Heart right ventricle (tissue), 16 donors: Measurements from ENCODE around the gene ANKMY2. TPM values are rescaled to one million over a fixed set of nuclear protein-coding genes. Genes with fewer than 3 reads are reported as not detected.
A peak's percentile ranks its signal among the peaks of the same experiment; 100 is the strongest.

Experiments
- ATAC-seq, 8 donors: fragments of 200-7000 bp; cut with Tn5 transposase; one replicate each; pipeline ENCODE4 v1.9.1; 2020; ENCODE audit warnings: mild to moderate bottlenecking in 8 of 8, moderate library complexity in 8 of 8, moderate number of reproducible peaks in 1 of 8
- DNase-seq, 2 donors: peaks; one replicate each; pipeline ENCODE4 v3.0.0-alpha.2; 2020
- H3K27ac ChIP-seq, 10 donors: fragments of 200-600 bp; sonication (generic) in 2 of 10; one replicate each; pipeline versions ENCODE4 v1.5.0 to v1.8.0; 2020 to 2022; ENCODE audit warnings: mild to moderate bottlenecking in 3 of 10
- H3K27me3 ChIP-seq, 7 donors: fragments of 200-600 bp; one replicate each; pipeline ENCODE4 v1.8.0; 2021 to 2022; ENCODE audit warnings: mild to moderate bottlenecking in 2 of 7
- H3K36me3 ChIP-seq, 9 donors: fragments of 200-600 bp; sonication (generic) in 1 of 9; one replicate each; pipeline versions ENCODE4 v1.5.0 to v1.8.0; 2020 to 2022; ENCODE audit warnings: mild to moderate bottlenecking in 2 of 9
- H3K4me1 ChIP-seq, 9 donors: fragments of 200-600 bp; sonication (generic) in 1 of 9; one replicate each; pipeline versions ENCODE4 v1.5.0 to v1.8.0; 2020 to 2022; ENCODE audit warnings: mild to moderate bottlenecking in 4 of 9
- H3K4me3 ChIP-seq, 10 donors: fragments of 200-600 bp; sonication (generic) in 2 of 10; one replicate each; pipeline versions ENCODE4 v1.5.0 to v1.8.0; 2020 to 2022; ENCODE audit warnings: mild to moderate bottlenecking in 7 of 10, moderate library complexity in 2 of 10
- H3K9me3 ChIP-seq, 11 donors: fragments of 200-600 bp in 10 of 11; sonication (generic) in 2 of 11; one replicate each; pipeline versions ENCODE4 v1.5.0 to v1.8.0; 2013 to 2022; ENCODE audit warnings: mild to moderate bottlenecking in 2 of 11, control low read depth in 1 of 11, moderate library complexity in 1 of 11
- WGBS, 2 donors: extraction: QIAGEN DNeasy Blood & Tissue Kit; methylation state at CpG; one replicate each; pipeline ENCODE4 v1.1.7; 2013; ENCODE audit warnings: inconsistent platforms in 1 of 2; 5-methylcytosine and 5-hydroxymethylcytosine counted together
- intact Hi-C, 10 donors: fragments of 100-400 bp; cut with DNase I; formaldehyde crosslinking; loops; one replicate each; pipeline versions ENCODE4 v1.11.1 to v1.14.2; 2022
- polyA plus RNA-seq, 2 donors: library from polyadenylated mRNA; stranded (reverse); fragments of 200-250 nt; gene quantifications; one replicate each; pipeline ENCODE4 v1.2.3, GENCODE V29; 2013
- total RNA-seq, 10 donors: library from RNA; stranded (reverse); fragmentation: NEBNext Ultra II Directional in 3 of 10; extraction: Animal tissue kit (Norgen Biotek cat#: 25700) in 3 of 10; gene quantifications; one replicate each; pipeline versions ENCODE4 v1.2.1 to v1.2.4, GENCODE V29; 2021 to 2023
- TF ChIP-seq, protein P1 (sequence below), 9 donors: fragments of 200-600 bp; sonication (generic) in 2 of 9; IDR thresholded peaks; one replicate each; pipeline versions ENCODE4 v1.5.0 to v1.8.0; 2021 to 2022; ENCODE audit warnings: antibody characterized with exemption in 9 of 9, mild to moderate bottlenecking in 5 of 9, moderate library complexity in 1 of 9
- donor health status: Arrhythmogenic right ventricular cardiomyopathy.
- donor health status: ischemic (EF 13 %, LVEDD 7.1; RV severe dilation, severe dysfunction).
- donor health status: healthy with polysubstance abuse.
- donor health status: DM: no; HTN: yes; CAD: no.
- donor health status: DM: no; HTN: no; CAD: no.
- donor health status: ischemic (EF 25% LVEDD 6.9; RV normal size, moderate dysfunction).
- donor health status: ischemic (EF 25% LVEDD 5.7; RV mildly dilated, moderate dysfunction).
- donor health status: healthy.
- donor health status: DM: yes; HTN: yes; CAD: no.
- donor health status: Ischemic cardiomyopathy.
- donor health status: ischemic (EF 35%, LVEDD 5.7; RV mildly dilated, moderate dysfunction).
- donor health status: nonischemic (EF 11% LVEDD 7.7; RV severe dilation, severe dysfunction).
- donor health status: DM: yes; HTN: yes; CAD: no.
- donor health status: PGD.
- donor health status: ischemic (EF 29% LVEDD 5.4; RV normal size, mild dysfunction).
- donor health status: nonischemic (EF 23%, LVEDD 6.1; RV moderate dilation, normal function).

Gene ANKMY2
- total and polyA plus RNA-seq, 12 donors = 10.7 to 46.7 (median 32.8) TPM

DNA sequence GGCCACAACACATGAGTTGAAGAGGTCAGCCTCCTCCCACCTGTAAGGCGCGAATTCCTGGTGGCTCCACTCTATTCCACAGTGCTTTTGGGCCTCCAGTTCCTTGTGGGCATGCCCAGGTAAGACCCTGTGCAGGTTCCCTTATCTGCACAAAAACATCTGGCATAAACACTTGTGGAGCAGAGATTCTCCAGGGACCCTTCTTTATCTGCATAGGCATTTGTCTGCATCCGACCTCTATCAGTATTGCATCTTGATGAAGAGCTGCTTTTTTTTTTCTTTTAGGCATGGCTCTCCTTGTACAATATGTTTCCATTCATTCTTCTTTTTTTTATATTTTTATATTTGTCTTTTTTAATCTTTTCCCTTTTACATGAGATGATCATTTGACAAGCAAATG, 58.4 kb downstream of the ANKMY2 start:
- intact Hi-C loops = no loop called here
- H3K9me3 ChIP-seq = peaks cover 0 to 12% (median 0%) of the 10 kb centered on the region in 11 donors
- TF ChIP-seq, protein P1, sequence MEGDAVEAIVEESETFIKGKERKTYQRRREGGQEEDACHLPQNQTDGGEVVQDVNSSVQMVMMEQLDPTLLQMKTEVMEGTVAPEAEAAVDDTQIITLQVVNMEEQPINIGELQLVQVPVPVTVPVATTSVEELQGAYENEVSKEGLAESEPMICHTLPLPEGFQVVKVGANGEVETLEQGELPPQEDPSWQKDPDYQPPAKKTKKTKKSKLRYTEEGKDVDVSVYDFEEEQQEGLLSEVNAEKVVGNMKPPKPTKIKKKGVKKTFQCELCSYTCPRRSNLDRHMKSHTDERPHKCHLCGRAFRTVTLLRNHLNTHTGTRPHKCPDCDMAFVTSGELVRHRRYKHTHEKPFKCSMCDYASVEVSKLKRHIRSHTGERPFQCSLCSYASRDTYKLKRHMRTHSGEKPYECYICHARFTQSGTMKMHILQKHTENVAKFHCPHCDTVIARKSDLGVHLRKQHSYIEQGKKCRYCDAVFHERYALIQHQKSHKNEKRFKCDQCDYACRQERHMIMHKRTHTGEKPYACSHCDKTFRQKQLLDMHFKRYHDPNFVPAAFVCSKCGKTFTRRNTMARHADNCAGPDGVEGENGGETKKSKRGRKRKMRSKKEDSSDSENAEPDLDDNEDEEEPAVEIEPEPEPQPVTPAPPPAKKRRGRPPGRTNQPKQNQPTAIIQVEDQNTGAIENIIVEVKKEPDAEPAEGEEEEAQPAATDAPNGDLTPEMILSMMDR (IDR thresholded peaks at IDR 0.05) = no peak
- no peaks in the 10 kb centered on the region for H3K27me3 ChIP-seq
- 82 to 86% methylated on average over 3 of the region's 3 CpGs for WGBS, 2 donors
- H3K36me3 ChIP-seq = no peaks in the 10 kb centered on the region
- H3K4me1 ChIP-seq = peaks cover 0 to 18% (median 0%) of the 10 kb centered on the region in 9 donors
- no peak for ATAC-seq
- DNase-seq = no peak
- H3K27ac ChIP-seq = no peak overlapping the region
- H3K4me3 ChIP-seq = peak overlapping the region in 1 of 10 donors; percentile 26

DNA sequence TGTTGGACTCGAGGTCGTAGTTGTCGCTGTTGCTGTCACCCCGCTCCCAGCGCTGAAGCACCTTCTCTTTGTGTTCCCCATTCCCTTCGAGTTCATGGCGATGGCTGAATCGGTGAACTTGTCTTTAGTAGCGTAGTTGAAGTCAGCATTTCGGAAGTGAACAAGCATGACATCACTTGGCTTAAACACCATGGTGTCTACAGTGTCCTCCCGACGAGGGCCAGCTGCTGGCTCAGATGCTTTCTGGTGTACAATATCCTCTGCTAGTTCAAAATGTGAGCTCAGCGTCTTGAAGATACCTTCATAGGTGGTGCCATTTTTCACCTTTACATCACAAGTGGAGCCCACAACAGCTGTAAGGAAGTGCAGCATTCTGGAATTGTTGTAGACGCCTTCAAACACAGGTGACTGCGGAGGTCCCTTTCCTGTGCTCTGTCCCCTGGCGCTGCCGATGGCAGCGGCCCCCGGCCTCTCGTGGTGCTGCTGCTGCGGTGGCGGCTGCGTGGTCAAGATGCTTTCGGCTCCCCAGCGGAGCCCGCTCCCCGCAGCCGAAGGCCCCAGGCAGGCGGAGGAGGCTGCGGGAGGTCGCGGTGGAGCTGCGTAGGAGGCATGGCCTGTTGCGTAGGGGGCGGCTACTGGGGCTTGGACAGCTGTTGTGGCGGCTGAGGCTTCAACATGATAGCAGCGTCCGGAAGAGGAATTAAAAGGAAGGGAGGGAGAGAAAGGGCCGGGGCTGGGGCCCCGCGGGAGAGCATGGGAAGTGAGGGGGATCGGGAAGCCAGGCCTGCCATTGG, 59.3 kb downstream of the ANKMY2 start:
- Histone ChIP-seq H3K9me3 (peaks cover 0 to 12% (median 0%) of the 10 kb centered on the region in 11 donors), H3K4me1 (peaks cover 0 to 18% (median 0%) of the 10 kb centered on the region in 9 donors), H3K4me3 (peak overlapping the region in 5 of 10 donors; percentile 16 to 43 (median 35)), H3K36me3 (no peaks in the 10 kb centered on the region), H3K27ac (no peak overlapping the region), H3K27me3 (no peaks in the 10 kb centered on the region)
- TF ChIP-seq, protein P1 (IDR thresholded peaks at IDR 0.05) = no peak
- DNase-seq (peak; percentile 18 to 24), ATAC-seq (peak in 6 of 8 donors; percentile 35 to 68 (median 55))
- intact Hi-C loops = no loop called here
- WGBS, 2 donors = 53 to 67% methylated on average over 42 of the region's 42 CpGs

DNA sequence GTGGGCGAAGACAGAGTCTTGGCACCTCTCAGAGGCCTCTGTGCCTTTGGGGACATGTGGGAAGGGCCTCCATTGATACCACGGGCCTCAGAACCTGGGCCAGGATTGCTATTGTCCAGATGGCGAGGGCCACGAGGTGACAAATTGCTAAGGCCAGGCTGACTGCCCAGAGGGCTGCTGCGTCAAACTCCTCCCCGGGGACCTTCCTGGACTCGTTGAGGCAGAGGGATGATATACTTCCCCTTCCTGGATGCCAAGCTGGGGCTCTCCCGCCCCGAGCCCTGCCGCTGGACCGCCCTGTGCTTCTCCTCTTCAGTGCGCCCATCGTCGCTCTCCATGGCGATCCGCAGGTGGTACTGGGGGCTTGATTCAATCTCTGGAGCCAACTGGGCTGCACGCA, 60.0 kb downstream of the ANKMY2 start:
- Histone ChIP-seq H3K4me3 (no peak overlapping the region), H3K4me1 (peaks cover 0 to 18% (median 0%) of the 10 kb centered on the region in 9 donors), H3K27ac (no peak overlapping the region), H3K36me3 (no peaks in the 10 kb centered on the region), H3K27me3 (no peaks in the 10 kb centered on the region), H3K9me3 (peaks cover 0 to 12% (median 0%) of the 10 kb centered on the region in 11 donors)
- ATAC-seq = peak in 2 of 8 donors; percentile 22 to 55
- intact Hi-C loops = no loop called here
- TF ChIP-seq, protein P1 (IDR thresholded peaks at IDR 0.05) = no peak
- DNase-seq = peak in 1 of 2 donors; percentile 14
- WGBS, 2 donors = 92 to 94% methylated on average over 17 of the region's 17 CpGs

DNA sequence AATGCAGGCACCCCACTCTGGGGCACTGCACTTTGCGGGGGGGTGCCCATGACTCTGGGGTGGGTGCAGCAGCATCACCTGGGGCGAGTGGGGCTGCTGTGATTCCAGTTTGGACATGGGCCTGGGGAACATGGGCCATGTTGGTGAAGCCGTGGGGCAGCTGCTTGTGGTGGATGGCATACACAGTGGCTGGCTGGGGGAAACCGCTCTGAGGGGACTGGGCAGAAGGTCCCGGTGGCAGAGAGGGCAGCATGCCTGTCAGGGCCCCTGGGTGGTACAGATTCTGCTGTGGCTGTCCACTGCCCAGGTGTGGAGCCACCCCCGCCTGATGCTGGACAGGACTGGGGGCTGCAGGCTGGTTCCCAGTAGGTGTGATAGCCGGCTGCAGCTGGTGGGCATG, 61.7 kb downstream of the ANKMY2 start:
- Histone ChIP-seq H3K4me1 (peaks cover 0 to 11% (median 0%) of the 10 kb centered on the region in 9 donors), H3K27me3 (no peaks in the 10 kb centered on the region), H3K4me3 (no peak overlapping the region), H3K9me3 (peaks cover 0 to 12% (median 0%) of the 10 kb centered on the region in 11 donors), H3K36me3 (no peaks in the 10 kb centered on the region), H3K27ac (no peak overlapping the region)
- no peak for DNase-seq
- TF ChIP-seq, protein P1 (IDR thresholded peaks at IDR 0.05) = no peak
- ATAC-seq = peak in 1 of 8 donors; percentile 12
- WGBS, 2 donors = 97 to 100% methylated on average over 7 of the region's 7 CpGs
- intact Hi-C loops = no loop called here
